CD4-positive, alpha-beta T cell treated with Interleukin-4 for 1 hour (primary cell): Measurements from ENCODE around the gene SLC9B2.
A peak's percentile ranks its signal among the peaks of the same experiment; 100 is the strongest.

Experiments
- DNase-seq, 2 donors: peaks; one replicate each; pipeline ENCODE4 v3.0.0-alpha.2; 2020 to 2022

The SLC9B2 gene

DNA sequence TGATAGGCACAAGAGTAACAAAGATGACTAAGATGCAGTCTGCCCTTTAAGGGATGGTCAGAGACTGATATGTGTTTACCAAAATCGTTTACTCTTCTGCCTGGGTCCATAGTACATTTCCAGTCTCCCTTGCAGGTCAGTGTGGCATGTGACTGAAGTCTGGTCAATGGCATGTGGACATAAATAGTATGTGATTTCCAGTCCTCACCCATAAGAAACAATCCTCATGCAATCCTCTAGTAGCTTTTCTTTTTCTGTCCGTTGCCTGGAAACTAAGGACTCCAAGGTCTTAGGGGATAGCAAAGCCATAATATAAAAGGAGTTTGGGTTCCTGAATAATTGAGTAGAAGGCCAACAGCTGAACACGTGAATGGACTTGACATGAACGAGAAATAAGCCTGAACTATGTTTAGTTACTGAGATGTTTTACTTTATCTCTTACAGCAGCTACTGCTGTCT lies 1.1 kb downstream of the SLC9B2 start:
- no peak for DNase-seq

DNA sequence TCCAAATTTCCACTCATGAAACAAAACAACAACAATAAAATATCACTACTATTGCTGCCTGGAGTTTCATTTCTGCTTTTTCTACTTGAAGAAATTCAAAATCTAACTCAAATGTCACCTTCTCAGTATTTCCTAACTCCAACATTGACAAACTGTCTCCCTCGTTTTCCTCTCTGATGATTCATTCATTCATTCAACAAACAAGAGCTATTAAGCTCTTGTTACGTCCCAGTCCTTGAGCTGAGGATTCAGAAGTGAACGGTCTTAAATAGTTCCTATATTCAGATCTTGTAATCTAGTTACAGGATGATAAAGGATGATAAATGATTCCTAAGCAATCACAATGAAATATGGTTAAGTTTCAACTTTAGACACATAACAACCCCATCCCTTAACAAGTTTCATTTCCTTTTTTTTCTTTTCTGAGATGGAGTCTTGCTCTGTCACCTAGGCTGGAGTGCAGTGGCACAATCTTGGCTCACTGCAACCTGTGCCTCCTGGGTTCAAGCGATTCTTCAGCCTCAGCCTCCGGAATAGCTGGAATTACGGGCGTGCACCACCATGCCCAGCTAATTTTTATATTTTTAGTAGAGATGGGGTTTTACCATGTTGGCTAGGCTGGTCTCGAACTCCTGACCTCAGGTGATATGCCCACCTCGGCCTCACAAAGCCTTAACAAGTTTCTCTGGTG lies 1.7 kb downstream of the SLC9B2 start:
- DNase-seq = no peak

DNA sequence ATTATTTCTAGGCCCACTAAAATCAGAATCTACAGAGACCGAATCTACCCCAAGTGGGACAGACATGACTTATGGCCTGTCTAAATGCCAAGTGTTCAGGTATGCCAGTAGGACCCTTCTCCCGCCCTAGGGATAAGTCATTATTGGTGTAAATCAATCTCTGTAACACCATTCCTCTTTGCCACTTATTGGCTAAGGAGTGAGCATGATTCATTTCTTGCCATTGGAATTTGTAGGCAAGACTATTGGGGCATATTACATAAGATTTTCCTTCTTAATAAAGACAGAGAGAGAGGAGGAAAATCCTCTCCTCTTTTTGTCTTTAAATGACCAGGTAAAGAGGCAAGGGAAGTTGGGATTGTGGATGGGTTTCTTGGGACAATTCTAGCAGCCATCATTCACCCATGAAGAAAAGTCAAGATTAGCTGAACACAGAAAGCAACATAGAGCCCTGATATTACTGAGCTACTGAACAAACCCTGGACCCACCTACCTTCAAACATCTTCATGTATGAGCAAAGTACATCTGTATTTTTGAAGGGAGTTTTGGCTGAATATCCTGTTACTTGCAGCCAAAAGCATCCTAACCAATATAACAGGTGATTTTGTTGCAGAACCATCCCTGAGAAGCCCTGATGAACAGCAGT lies 2.6 kb downstream of the SLC9B2 start:
- DNase-seq = no peak

DNA sequence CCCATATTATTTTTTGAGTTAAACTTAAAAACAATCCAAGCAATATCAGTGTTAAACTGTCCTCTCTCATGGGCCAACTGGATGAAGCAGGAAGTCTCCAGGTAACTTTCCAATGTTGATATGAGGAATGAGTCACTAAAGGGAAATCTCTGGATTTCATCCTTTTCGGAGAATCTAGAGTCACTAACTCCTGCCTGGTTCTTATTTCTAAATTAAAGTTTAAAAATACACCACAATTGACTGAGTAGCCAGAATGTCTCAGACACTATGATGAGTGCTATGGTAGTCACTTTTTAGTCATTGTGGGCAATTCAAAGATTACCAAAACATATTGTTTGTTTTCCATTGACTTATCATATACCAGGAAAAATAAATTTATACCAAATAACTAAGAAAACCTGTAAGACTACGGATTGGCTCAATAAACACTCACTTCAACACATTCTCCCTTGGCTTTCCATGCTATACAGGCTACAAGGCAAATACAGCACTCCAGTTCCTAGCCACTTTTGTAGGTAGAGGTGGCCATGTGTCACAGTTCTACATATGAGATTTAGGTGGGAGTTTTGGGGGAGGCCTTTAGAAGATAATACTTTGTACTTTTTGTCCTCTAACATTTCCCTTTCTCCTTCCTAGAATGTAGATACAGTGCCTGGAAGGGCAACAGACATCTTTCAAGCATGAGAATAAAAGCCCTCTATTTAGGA lies 8.6 kb downstream of the SLC9B2 start:
- no peak for DNase-seq

DNA sequence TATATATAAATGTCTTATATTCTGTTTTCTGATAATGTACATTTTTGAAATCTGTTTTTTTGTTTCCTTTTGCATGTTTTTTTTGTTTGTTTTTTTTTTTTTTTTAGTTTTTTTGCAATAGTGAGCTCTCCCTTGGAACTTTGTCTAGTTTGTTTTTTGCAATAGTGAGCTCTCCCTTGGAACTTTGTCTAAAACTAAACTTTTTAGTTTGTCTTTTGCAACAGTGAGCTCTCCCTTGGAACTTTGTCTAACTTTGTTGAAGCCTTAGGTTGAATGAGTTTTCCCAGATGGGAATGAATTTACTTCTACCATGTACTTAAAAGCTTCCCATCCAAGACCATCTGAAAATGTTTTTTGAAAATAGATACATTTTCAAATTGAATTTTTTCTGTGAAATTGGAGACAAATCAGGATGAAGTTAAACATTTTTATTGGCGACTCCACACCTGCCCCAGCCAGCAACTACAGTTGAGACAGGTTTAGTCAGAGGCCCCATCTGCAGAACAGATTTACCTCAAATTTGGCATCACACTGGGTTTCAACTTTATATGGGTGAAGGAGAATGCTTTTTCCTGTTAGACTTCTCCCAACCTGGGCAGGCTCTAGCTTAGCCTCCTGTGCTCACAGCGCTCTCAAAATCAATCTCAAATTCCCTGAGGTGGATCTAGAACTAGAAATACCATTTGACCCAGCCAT lies 16.0 kb downstream of the SLC9B2 start:
- DNase-seq = no peak

DNA sequence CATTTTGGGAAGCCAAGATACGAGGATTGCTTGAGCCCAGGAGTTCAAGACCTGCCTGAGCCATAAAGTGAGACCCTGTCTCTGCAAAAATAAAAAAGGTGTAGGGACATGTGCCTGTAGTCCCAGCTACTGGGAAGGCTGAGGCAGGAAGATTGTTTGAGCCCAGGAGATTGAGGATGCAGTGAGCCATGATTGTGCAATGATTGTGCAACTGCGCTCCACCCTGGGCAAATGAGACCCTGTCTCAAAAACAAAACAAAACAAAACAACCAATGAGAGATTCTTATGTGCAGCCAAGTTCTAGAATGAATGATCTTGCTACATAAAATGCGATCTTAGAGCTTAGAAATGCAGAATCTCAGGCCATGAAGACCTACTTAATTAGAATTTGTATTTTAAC lies 22.5 kb downstream of the SLC9B2 start:
- no peak for DNase-seq

DNA sequence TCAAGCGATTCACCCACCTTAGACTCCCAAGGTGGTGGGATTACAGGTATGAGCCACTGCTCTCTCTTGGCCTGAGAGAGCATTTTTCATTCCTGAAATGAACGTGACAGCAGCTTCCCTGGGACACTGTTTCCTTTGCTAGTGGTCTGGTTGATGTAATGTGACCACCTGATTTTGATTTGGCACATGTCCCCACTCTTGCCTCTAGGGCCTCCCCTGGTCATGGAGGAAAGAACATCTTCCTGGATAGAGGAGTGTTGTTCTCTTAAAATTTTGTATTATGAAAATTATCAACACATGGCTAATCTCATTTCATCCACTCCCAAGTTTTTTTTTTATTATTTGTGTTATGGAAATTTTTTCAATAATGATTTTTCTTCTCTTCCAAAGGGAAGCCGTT lies 23.8 kb downstream of the SLC9B2 start:
- no peak for DNase-seq

DNA sequence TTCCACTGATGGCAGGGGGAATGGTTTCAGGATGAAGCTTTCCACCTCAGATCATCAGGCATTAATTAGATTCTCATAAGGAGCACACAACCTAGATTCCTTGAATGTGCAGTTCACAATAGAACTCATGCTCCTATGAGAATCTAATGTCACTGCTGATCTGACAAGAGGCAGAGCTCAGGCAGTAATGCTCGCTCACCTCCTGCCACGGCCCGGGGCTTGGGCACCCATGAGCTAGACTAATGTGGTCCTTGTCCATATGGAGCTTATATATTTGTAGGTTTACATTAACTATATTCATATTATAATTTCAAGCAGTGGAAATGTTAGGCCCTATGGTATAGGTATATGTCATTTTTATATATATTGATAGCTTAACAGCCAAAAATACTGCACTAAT lies 24.4 kb downstream of the SLC9B2 start:
- no peak for DNase-seq

DNA sequence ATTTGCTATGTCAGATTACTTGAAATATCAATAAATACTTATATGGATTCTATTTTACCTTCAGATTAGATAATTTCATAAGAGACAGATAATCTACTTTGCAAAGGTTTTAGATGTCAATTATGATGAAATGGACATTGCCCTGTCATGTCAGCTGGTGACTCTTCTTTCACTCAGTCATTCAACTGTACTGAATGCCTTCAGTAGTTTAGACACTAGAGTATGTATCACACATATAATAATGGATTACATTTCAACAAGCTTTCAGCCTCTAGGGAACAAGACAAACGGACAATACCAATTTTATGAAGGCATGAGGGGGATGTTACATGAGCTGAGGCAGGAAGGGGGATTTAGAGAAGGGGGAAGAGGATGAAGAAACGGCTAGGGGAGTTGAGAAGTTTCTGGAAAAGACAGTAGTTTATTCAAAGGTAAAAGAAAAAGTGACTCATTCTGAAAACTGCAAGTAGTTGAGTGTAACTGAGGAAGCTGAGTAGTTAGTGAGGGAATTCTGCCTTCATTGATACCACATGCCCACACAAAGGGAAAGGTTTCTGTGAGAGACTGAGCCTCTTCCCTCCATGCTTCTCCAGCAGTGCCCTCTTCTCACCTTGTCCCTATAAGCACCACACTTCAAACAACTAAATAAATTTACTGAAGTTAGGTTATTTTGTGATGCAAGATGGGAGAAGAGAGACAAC lies 25.7 kb downstream of the SLC9B2 start:
- DNase-seq = no peak

DNA sequence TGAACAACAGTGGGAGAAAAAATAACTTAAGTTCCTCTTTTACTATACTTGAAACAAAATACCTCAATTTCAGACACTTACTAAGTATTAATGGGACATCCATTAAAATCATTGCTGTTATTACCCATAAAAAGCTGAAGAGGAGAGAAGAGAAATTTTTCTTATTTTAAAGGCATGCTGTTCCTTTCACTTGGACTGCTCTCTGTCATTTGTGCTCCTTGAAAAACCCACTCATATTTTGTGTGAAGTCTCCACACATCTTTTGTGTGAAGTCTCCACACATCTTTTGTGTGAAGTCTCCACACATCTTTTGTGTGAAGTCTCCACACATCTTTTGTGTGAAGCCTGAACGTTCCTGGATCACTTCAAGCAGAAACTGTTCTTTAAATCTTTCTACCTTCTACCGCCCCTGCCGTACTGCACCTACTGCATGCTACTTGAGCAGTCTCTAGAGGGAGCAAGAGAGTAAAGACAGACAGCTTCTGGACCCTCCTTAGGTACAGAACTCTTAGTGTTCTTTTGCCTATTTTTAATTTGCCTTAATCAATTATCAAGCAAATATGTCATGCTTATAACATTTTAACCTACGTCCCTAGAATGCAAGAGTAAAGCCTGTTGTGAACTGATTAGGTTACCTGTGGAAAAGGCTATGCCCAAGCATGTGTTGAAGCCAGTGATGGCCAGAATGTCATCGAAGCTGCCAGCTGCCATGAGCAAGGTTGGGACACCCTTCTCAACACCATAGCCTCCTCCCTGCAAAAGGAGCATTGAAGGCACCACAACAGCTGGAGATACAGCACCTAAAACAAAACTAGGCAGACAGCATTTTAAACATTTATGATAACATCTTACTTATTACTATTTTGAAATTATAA lies 29.9 kb downstream of the SLC9B2 start:
- peak; percentile 35 to 66 for DNase-seq

DNA sequence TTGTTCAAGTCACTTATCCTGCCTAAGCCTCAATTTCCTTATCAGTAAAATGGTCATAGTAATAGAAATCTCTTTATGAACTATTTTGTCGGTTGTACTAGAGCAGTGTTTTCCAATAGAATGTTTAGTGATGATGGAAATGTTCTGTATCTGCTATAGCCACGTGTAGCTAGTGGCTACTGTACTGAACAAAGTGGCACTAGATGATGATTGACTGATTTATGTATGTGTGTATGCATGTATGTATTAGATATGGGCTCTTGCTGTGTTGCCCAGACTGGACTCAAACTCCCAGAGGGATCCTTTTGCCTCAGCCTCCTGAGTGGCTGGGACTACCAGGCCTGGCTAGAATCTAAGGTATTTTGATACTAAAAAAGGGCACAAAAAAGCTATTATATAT lies 32.4 kb downstream of the SLC9B2 start:
- DNase-seq = no peak

DNA sequence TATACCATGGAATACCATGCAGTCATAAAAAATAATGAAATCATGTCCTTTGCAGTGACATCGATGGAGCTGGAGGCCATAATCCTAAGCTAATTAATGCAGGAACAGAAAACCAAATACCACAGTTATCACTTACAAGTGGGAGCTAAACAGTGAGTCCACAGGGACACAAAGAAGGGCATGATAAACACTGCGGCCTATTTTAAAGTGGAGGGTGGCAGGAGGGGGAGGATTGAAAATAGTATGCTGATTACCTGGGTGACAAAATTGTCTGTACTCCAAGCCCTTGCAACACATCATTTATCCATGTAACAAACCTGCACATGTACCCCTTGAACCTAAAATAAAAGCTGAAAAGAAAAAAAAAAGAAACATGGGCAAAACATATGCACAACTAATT lies 40.4 kb downstream of the SLC9B2 start:
- DNase-seq = no peak

DNA sequence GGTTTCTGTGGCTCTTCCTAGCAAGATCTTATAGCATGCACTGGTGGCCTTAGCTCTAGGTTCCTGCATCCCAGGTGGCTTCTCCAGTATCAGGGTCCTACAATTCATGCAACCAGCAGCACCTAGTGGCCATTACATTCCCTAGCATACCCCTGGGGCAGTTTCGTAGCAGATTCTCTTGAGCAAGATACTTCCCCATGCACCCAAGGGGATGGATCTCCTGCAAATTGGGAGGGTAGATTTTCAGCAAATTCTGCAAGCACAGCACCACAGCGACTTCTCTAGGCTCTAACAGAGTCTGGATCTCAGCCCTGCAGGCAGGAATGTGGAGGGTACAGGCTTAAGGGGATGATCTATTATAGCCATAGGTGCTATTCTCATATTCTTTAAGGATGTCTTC lies 44.0 kb downstream of the SLC9B2 start:
- no peak for DNase-seq

DNA sequence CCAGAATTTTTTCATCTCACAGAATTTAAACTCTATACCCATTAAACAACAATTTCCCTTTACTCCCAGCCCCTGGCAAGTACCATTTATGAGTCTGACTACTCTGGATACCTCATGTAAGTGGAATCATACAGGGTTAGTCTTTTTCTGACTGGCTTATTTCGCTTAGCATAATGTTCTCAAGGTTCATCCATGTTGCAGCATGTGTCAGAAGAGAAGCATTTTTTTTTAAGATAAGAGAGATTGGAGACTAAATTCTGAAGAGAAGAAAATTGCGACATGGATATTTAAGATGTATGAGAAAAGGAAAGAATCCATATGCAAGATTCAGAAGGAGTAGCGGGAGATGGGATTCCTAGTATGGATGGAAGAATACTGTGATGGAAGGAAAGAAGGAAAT lies 45.8 kb downstream of the SLC9B2 start:
- no peak for DNase-seq

DNA sequence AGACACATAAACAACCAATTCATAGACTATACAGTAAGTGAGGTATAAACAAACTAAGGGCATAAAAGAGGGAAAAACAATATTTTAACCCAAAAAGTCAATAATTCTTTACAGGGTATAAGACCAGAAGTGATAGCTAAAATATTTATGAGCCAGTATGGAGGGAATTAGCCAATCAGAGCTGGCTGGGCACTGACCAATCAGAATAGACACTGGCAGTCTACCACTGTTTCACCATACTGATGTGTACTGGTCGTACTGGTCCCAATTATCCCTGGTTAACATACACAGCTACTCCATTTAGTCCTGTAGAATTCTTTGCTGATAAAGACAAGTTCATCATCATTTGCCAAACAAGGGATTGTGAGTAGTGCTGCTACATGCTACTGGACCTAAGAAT lies 47.3 kb downstream of the SLC9B2 start:
- DNase-seq = no peak

DNA sequence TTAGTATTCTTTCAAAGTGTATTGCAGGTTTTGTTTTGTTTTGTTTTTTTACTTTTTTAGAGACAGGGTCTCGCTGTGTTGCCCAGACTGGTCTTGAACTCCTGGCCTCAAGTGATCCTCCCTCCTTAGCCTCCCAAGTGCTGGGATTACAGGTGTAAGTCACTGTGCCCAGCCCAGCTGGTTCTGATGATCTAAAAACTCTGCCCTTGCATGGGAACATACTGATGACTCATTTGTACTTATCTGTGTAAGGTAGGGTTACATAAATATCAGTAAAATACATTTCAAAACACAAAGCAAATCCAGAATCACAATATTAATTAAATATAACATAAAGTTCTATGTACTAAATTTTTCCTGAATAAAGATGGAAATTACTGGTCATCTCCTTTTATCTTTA lies 49.7 kb downstream of the SLC9B2 start:
- DNase-seq = no peak

DNA sequence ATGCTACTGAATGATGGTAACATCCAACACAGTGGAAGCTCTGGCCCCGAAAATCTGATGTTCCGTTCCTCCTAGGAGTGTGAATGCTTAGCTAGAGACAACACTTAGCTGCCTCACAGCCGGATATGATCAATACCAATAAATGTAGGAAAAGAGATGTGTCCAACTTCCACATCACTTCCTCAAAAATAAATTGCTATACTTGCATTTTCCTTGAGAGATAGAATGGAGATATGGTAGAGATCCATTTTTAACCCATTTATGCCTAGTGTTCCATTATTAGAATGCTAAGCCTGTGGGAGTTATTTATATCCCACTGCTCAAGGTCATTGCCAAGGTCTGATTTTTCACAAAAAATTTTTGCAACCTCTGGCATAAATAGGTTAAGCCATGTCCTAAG lies 51.6 kb downstream of the SLC9B2 start:
- no peak for DNase-seq

DNA sequence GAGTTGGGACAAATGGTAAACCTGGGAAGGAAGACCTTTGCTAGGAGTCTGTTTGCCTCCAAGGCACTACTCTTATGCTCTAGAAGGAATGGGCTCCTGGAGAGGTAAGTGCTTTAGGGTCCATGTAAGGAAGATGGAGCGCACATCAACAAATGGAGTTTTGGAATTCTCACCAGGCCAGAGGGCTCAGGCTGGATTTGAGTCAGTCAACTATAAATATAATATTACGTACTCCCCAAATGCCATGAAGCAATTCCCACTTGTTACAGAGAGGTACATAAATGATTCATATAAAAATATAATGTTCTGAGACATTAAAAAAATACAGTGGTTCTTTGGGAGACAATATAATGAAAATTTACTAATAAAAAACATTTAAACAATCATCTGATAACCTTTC lies 55.4 kb downstream of the SLC9B2 start:
- DNase-seq = no peak

DNA sequence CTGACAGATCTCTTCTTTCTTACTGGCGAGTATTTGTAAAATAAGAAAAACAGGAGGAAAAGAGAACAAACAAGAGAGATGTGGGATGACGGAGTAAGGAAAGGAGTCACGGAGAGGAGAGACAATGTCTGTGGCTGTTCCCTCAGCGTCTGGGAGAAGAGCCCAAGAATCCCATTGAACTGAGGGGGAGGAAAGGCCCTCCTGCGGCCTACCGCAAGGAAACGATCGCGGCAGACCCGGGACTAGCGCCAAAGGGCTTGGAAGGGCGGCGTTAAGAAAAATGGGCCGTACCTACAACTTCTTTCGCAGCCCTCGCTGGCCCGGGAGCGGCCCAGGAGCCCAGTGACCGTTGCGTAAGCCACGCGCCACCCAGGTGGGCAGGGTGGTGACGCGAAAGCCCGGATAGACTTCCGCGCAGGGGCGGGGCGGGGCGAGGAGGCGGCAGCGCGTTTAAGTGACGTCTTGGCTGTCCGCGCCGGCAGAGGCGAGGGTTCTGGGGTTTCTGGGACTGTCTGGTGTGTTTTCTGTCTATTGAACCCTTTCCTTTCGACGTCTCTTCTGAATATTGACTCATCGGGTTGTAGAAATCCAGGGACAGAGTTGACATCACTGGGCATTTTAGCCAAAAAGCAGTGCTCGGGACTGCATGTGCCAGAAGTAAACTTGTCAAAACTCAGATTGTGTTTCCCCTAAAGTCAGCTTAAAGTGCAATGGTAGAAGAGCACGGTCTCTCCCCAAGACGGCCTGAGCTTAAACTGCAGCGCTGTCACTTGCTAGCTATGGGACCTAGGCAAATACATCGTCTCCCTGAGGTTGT lies 57.0 kb downstream of the SLC9B2 start, which contains the start of gene SLC9B1:
TSS of gene SLC9B1 (minus strand) at position 398 of the 817 bp plus-strand sequence. CDS start 27,994 bp downstream, outside the sequence.
- peak; percentile 95 for DNase-seq

DNA sequence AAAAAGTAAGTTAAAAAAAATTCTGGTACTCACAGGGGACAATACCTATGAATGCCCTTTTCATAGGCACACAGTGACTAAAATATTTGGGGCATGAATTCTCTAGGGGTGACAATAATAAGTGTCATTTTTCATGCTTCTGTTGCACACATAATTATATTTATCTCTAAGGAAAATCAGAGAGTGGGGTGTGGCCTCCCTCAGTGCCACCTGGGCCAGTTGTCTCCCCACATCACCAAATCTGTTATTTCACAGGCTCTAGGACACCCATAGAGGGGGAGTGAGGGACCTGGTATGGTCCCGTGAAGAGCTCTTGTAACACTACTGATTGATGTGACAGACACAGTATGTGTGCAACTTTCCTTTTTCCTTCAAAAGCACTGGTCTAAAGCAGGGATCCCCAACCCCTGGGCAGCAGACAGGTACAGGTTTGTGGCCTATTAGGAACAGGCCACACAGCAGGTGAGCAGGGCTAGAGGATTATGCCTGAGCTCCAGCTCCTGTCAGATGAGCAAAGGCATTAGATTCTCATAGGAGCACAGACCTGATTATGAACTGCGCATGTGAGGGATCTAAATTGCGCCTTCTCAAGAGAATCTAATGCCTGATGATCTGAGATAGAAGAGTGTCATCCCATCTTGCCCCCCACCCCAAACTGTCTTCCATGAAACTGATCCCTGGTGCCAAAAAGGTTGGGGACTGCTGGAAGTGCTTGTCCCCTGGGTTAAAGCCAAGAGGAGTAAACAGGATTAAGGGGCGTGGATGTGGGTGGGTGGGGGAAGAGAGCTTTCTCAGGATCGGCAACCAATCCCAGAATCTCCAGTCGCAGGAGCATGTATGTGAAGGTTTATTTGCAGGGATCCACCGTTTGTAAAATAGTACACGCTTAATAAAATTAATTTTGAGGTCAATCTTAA lies 57.9 kb downstream of the SLC9B2 start:
- peak in 1 of 2 donors; percentile 23 for DNase-seq
